Measurements from ENCODE around the gene MALSU1.

- TF ChIP-seq CTCF (IDR thresholded peaks at IDR 0.05) (no peak), POLR2AphosphoS5 (IDR thresholded peaks at IDR 0.05) (no peak), POLR2A (IDR thresholded peaks at IDR 0.05) (no peak)
These were observed 30.4 kb upstream of the MALSU1 start for GRCh38 chr7:23268746-23269145.
